GM23248 (cell line): ENCODE results near the gene CLEC7A. TPM values are rescaled to one million over a fixed set of nuclear protein-coding genes. Genes with fewer than 3 reads are reported as not detected.

Source experiments
- DNase-seq: peaks from one replicate; pipeline ENCODE4 v3.0.0-alpha.2; 2015
- H2AFZ ChIP-seq: fragments of 200-600 bp; sonication (generic); 2 replicates; pipeline ENCODE4 v1.6.1; 2016; ENCODE audit warnings: antibody characterized with exemption
- H3F3A ChIP-seq: fragments of 200-600 bp; sonication (generic); 2 replicates; pipeline ENCODE4 v1.6.1; 2016; ENCODE audit warnings: mild to moderate bottlenecking, antibody characterized with exemption, mixed run types; ENCODE audit not compliant: insufficient read depth
- H3K27ac ChIP-seq: fragments of 200-600 bp; sonication (generic); 2 replicates; pipeline ENCODE4 v1.5.1; 2016; ENCODE audit warnings: mild to moderate bottlenecking
- H3K27me3 ChIP-seq: fragments of 200-600 bp; sonication (generic); replicated peaks from 2 replicates; pipeline ENCODE4 v1.6.1; 2016; ENCODE audit warnings: mild to moderate bottlenecking; ENCODE audit not compliant: insufficient read depth
- H3K36me3 ChIP-seq: fragments of 200-600 bp; sonication (generic); 2 replicates; pipeline ENCODE4 v1.6.1; 2016; ENCODE audit warnings: low read depth, mild to moderate bottlenecking
- H3K4me1 ChIP-seq: fragments of 200-600 bp; sonication (generic); 2 replicates; pipeline ENCODE4 v1.6.1; 2016; ENCODE audit warnings: mild to moderate bottlenecking; ENCODE audit not compliant: insufficient read depth
- H3K4me2 ChIP-seq: fragments of 200-600 bp; sonication (generic); one replicate; pipeline ENCODE4 v1.6.1; 2016; ENCODE audit warnings: mild to moderate bottlenecking; ENCODE audit not compliant: unreplicated experiment
- H3K4me3 ChIP-seq: fragments of 200-600 bp; sonication (generic); 2 replicates; pipeline ENCODE4 v1.5.1; 2016; ENCODE audit warnings: mild to moderate bottlenecking
- H3K79me2 ChIP-seq: fragments of 200-600 bp; sonication (generic); 2 replicates; pipeline ENCODE4 v1.6.1; 2016; ENCODE audit warnings: mild to moderate bottlenecking; ENCODE audit not compliant: insufficient read depth
- H3K9ac ChIP-seq: fragments of 200-600 bp; sonication (generic); 2 replicates; pipeline ENCODE4 v1.6.1; 2016; ENCODE audit warnings: mild to moderate bottlenecking
- H3K9me2 ChIP-seq: fragments of 200-600 bp; sonication (generic); 2 replicates; pipeline ENCODE4 v1.6.1; 2016; ENCODE audit warnings: mixed run types, mild to moderate bottlenecking, moderate library complexity; ENCODE audit not compliant: insufficient read depth
- H3K9me3 ChIP-seq: fragments of 200-600 bp; sonication (generic); one replicate; pipeline ENCODE4 v1.6.1; 2017; ENCODE audit warnings: low read depth
- H4K20me1 ChIP-seq: fragments of 200-600 bp; sonication (generic); 2 replicates; pipeline ENCODE4 v1.6.0; 2016; ENCODE audit not compliant: insufficient read depth
- EZH2 ChIP-seq: fragments of 200-600 bp; sonication (generic); IDR thresholded peaks from 2 replicates; pipeline ENCODE4 v1.6.1; 2018; ENCODE audit warnings: antibody characterized with exemption, mild to moderate bottlenecking; ENCODE audit not compliant: insufficient read depth, poor library complexity, severe bottlenecking
- EZH2phosphoT487 ChIP-seq: fragments of 200-600 bp; sonication (generic); IDR thresholded peaks from 2 replicates; pipeline ENCODE4 v1.6.1; 2018; ENCODE audit warnings: antibody characterized with exemption, moderate library complexity, mild to moderate bottlenecking, low read depth; ENCODE audit not compliant: insufficient read depth
- WGBS, 2 experiments: methylation state at CpG; one replicate each; pipeline ENCODE4 v1.1.6; 2015 to 2017; ENCODE audit warnings: low lambda C conversion rate in 2 of 2, low coverage in 1 of 2; ENCODE audit errors: missing lambda C conversion rate in 2 of 2; 5-methylcytosine and 5-hydroxymethylcytosine counted together
- in situ Hi-C: fragments of 300-500 bp; cut with MboI; formaldehyde crosslinking; loops from 2 replicates; pipeline ENCODE4 v1.15.0; 2020
- polyA plus RNA-seq: library from polyadenylated mRNA; unstranded; fragments of >200 nt; fragmentation: Nextera tagmentation; extraction: Ambion mirVana; gene quantifications from 2 replicates; pipeline ENCODE4 v1.2.1, GENCODE V29; 2016
- total RNA-seq: library from RNA; depleted of rRNA; stranded (reverse); fragments of >200 nt; shearing (Covaris generic); gene quantifications from 2 replicates; pipeline ENCODE4 v1.2.3, GENCODE V29; 2014

Gene CLEC7A
- total and polyA plus RNA-seq, 2 experiments from 2014 or later: not detected

GRCh38 chr12:10131111-10131690 is 1.2 kb upstream of the CLEC7A start:
- in situ Hi-C loops: loop anchor here (25.0 kb wide), 1 partner anchor 319 kb away; no protein-coding TSS in a partner anchor
- H2AFZ ChIP-seq: no peak overlapping the region
- H3K79me2 ChIP-seq: no peaks in the 10 kb centered on the region

GRCh38 chr12:10128687-10129086 is 1.3 kb downstream of the CLEC7A start:
- Histone ChIP-seq H3K4me3 (no peak overlapping the region), H2AFZ (no peak overlapping the region), H3K27ac (no peak overlapping the region), H3K9ac (no peak overlapping the region), H3F3A (no peaks in the 10 kb centered on the region), H4K20me1 (no peaks in the 10 kb centered on the region), H3K36me3 (no peaks in the 10 kb centered on the region), H3K9me3 (no peaks in the 10 kb centered on the region), H3K4me1 (no peaks in the 10 kb centered on the region), H3K79me2 (no peaks in the 10 kb centered on the region), H3K4me2 (no peak overlapping the region), H3K27me3 (no peaks in the 10 kb centered on the region), H3K9me2 (no peaks in the 10 kb centered on the region; the same call in 1 of the 2 replicates)
- peak; percentile 23 for DNase-seq
- in situ Hi-C loops: loop anchor here (25.0 kb wide), 1 partner anchor 316 kb away; no protein-coding TSS in a partner anchor
- TF ChIP-seq EZH2 (no peak), EZH2phosphoT487 (no peak)
- WGBS, 2 experiments: 39 to 40% methylated on average over 5 of the region's 5 CpGs

More at GRCh38 chr12:10131111-10131690, 1.2 kb upstream of the CLEC7A start:
- WGBS, 2 experiments: 19 to 31% methylated on average over 2 of the region's 2 CpGs
- Histone ChIP-seq H3K4me3 (no peak overlapping the region), H4K20me1 (no peaks in the 10 kb centered on the region), H3F3A (no peaks in the 10 kb centered on the region), H3K27me3 (no peaks in the 10 kb centered on the region), H3K27ac (no peak overlapping the region), H3K9me2 (no peaks in the 10 kb centered on the region; the same call in 1 of the 2 replicates), H3K9ac (no peak overlapping the region), H3K36me3 (no peaks in the 10 kb centered on the region), H3K9me3 (no peaks in the 10 kb centered on the region), H3K4me2 (no peak overlapping the region), H3K4me1 (no peaks in the 10 kb centered on the region)
- TF ChIP-seq EZH2phosphoT487 (no peak), EZH2 (no peak)
- DNase-seq: no peak

- H3K4me1 ChIP-seq: no peaks in the 10 kb centered on the region
- no peaks in the 10 kb centered on the region; the same call in 1 of the 2 replicates for H3K9me2 ChIP-seq
- H3K27me3 ChIP-seq: no peaks in the 10 kb centered on the region
- no peaks in the 10 kb centered on the region for H3K9me3 ChIP-seq
- no peaks in the 10 kb centered on the region for H4K20me1 ChIP-seq
- no peak overlapping the region for H2AFZ ChIP-seq
- no peak for DNase-seq
- H3K9ac ChIP-seq: no peak overlapping the region
- in situ Hi-C loops: loop anchor here (25.0 kb wide), 1 partner anchor 314 kb away; no protein-coding TSS in a partner anchor
- no peak for TF ChIP-seq EZH2
- no peaks in the 10 kb centered on the region for H3K79me2 ChIP-seq
- WGBS, 2 experiments: 17 to 41% methylated on average over 1 of the region's 1 CpG
- no peak overlapping the region for H3K4me3 ChIP-seq
- H3F3A ChIP-seq: no peaks in the 10 kb centered on the region
- no peaks in the 10 kb centered on the region for H3K36me3 ChIP-seq
- no peak overlapping the region for H3K27ac ChIP-seq
- H3K4me2 ChIP-seq: no peak overlapping the region
These were observed 3.6 kb downstream of the CLEC7A start for GRCh38 chr12:10126413-10126812.

- in situ Hi-C loops: no loop called here
- H3K9me3 ChIP-seq: no peaks in the 10 kb centered on the region
- DNase-seq: no peak
These were observed 7.3 kb downstream of the CLEC7A start for GRCh38 chr12:10122689-10123088.

More at GRCh38 chr12:10122689-10123088, 7.3 kb downstream of the CLEC7A start:
- Histone ChIP-seq H3K36me3 (no peaks in the 10 kb centered on the region), H3K4me1 (no peaks in the 10 kb centered on the region), H3K4me2 (no peak overlapping the region), H3K27me3 (no peaks in the 10 kb centered on the region), H3K9ac (no peak overlapping the region), H4K20me1 (no peaks in the 10 kb centered on the region), H3F3A (no peaks in the 10 kb centered on the region), H3K27ac (no peak overlapping the region), H3K9me2 (no peaks in the 10 kb centered on the region; the same call in none of the 2 replicates), H3K4me3 (no peak overlapping the region), H3K79me2 (no peaks in the 10 kb centered on the region), H2AFZ (no peak overlapping the region)
- TF ChIP-seq EZH2phosphoT487: no peak
- no peak for TF ChIP-seq EZH2
- 54 to 62% methylated on average over 4 of the region's 4 CpGs for WGBS, 2 experiments
